DMS 273 (cell line): Measurements from ENCODE around the gene SCN1A.
"Not testable (repeated sequence)": the region's sequence is repeated elsewhere in the genome, so short reads cannot be mapped to it uniquely, and the experiment has no call there.

Source experiments
- DNase-seq: peaks from one replicate; lab custom pipeline; 2025; ENCODE audit not compliant: unreplicated experiment; lab: John Stamatoyannopoulos, UW

The SCN1A gene

DNA sequence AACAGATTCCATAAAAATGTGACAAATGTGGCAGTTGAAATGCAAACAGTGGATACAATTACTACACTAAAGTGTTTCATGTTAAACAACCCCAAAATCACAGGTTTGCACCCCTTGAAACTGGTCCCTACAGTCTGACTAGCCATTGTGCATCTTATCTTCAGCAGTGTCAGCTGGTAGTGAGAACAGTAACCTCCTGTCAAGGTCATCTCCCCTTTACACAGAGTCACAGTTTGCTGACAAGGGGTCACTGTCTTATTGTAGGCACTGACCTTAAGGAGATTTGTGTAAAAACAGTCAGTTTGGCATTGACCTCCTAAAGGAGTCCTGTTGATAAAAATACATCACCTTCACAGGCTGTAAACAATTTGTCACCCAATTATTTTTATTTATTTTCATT, 137.0 kb downstream of the SCN1A start:
- DNase-seq = no peak

- DNase-seq = peak; percentile 40
These were observed 138.0 kb downstream of the SCN1A start for GRCh38 chr2:165989851-165990250.

- no peak for DNase-seq
These were observed 142.7 kb downstream of the SCN1A start for GRCh38 chr2:165985120-165985519.

DNA sequence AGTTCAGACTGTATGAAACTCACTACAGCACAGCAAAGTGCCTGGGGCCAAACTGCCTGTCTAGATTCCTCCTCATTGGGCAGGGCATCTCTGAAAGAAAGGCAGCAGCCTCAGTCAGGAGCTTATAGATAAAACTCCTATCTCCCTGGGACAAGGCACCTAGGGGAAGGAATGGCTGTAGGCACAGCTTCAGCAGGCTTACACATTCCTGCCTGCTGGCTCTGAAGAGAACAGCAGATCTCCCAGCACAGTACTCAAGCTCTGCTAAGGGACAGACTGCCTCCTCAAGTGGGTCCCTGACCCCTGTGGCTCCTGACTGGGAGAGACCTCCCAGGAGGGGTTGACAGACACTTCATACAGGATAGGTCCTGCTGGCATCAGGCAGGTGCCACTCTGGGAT, 155.7 kb downstream of the SCN1A start:
- DNase-seq = not testable (repeated sequence)

GRCh38 chr2:165970663-165971062, 157.2 kb downstream of the SCN1A start:
- no peak for DNase-seq

- DNase-seq = peak; percentile 4
These were observed 158.6 kb downstream of the SCN1A start for GRCh38 chr2:165969227-165969626.

DNA sequence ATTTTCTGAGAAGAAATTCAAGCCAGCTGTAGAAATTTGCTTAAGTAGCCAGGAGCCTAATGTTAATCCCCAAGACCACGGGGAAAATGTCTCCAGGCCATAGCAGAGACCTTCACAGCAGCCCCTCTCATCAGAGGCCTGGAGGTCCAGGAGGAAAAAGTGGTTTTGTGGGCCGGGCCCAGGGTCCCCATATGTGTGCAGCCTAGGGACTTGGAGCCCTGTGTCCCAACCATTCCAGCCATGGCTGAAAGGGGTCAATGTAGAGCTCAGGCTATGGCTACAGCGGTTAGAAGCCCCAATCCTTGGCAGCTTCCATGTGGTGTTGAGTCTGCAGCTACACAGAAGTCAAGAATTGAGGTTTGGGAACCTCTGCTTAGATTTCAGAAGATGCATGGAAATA, 160.1 kb downstream of the SCN1A start:
- DNase-seq = no peak

GRCh38 chr2:165961818-165962217, 166.0 kb downstream of the SCN1A start:
- no peak for DNase-seq

GRCh38 chr2:165959371-165959770, 168.4 kb downstream of the SCN1A start:
- DNase-seq = no peak

GRCh38 chr2:165958313-165958960, 169.4 kb downstream of the SCN1A start:
- no peak for DNase-seq

GRCh38 chr2:165957030-165957675, 170.7 kb downstream of the SCN1A start:
- no peak for DNase-seq

GRCh38 chr2:165953655-165954606, 173.9 kb downstream of the SCN1A start, which contains the start of gene TTC21B:
TSS of gene TTC21B (minus strand) at chr2:165953776. CDS start at chr2:165953705, 71 bp downstream.
- peak; percentile 99 for DNase-seq

GRCh38 chr2:165953306-165953654, 174.5 kb downstream of the SCN1A start:
- no peak for DNase-seq

DNA sequence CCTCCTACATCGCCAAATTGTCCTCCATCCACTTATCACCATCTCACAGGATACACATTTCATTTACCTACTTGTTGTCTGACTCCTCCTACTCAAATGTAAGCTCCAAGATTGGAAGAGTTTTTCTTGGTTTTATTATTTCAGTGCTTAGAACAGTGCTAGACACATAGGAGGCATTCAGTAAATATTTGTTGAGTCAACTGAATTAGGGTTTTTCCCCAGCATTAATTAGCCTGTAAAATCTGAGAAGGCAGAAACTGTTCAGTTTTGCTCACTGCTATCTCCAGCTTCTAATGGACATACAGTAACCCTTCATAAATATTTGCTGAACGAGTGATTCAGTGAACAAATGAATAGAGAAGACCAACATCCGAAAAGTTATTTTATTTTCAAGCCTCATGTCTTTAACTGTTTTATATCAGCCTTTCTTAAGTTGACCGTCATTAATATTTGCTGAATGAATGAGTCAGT, 175.0 kb downstream of the SCN1A start:
- peak; percentile 13 for DNase-seq

DNA sequence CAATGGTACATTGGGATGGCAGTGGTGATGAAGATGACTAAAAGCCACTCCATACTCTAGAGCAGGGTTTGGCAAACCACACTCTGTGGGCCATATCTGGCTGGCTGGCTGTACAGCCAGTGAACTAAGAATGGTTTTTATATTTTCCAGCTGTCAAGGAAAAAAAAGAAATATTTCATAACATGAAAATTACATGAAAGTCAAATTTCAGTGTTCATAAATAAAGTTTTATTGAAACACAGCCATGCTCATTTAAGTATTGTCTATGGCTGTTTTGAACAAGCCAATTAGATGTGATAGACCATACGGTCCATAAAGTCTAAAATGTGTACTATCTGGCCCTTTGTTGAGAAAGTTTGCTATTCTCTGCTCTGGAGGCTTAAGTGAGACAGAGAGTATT, 175.7 kb downstream of the SCN1A start:
- no peak for DNase-seq

DNA sequence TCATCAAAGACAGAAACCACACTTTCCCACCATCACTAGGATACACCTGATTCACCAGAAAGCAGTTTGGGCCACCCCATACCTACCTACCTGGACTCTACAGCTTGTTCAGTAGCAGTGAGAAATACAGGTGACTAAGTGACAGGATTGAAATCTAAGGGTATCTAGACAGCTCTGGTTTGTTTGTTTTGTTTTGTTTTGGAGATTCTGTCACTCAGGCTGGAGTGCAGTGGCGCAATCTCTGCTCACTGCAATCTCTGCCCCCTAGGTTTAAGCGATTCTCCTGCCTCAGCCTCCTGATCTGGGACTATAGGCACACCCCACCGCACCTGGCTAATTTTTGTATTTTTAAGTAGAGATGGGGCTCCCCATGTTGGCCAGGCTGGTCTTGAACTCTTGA, 177.4 kb downstream of the SCN1A start:
- DNase-seq = no peak

- DNase-seq = no peak
These were observed 186.0 kb downstream of the SCN1A start for GRCh38 chr2:165941827-165942226.

GRCh38 chr2:165938237-165938636, 189.6 kb downstream of the SCN1A start:
- no peak for DNase-seq
